OCI-LY1 (cell line): ENCODE results near the gene C12orf43.

Experiments
- CTCF ChIP-seq: fragments of 200-600 bp; sonication (generic), shearing (Covaris generic); IDR thresholded peaks from 2 replicates; pipeline ENCODE4 v1.5.1; 2017; ENCODE audit warnings: mild to moderate bottlenecking, antibody characterized with exemption, low read length, moderate library complexity, mixed read lengths
- EZH2 ChIP-seq: fragments of 200-600 bp; sonication (generic), shearing (Covaris generic); IDR thresholded peaks from 2 replicates; pipeline ENCODE4 v1.8.0; 2017; ENCODE audit warnings: borderline replicate concordance, mixed run types, mild to moderate bottlenecking, antibody characterized with exemption, low read length, moderate library complexity, mixed read lengths

- TF ChIP-seq CTCF = peak; percentile 26
- no peak for TF ChIP-seq EZH2
These were observed 12.6 kb downstream of the C12orf43 start for GRCh38 chr12:121003650-121004049.
